Measurements from ENCODE around the gene TTC34. TPM values are rescaled to one million over a fixed set of nuclear protein-coding genes. Genes with fewer than 3 reads are reported as not detected.

TTC34 gene
- total RNA-seq, 1 donor from 2014 or later = 0.20 TPM

- DNase-seq (ENCODE audit: low read depth) = no peak
Measured at GRCh38 chr1:2830761-2831425, 29.4 kb upstream of the TTC34 start.

DNA sequence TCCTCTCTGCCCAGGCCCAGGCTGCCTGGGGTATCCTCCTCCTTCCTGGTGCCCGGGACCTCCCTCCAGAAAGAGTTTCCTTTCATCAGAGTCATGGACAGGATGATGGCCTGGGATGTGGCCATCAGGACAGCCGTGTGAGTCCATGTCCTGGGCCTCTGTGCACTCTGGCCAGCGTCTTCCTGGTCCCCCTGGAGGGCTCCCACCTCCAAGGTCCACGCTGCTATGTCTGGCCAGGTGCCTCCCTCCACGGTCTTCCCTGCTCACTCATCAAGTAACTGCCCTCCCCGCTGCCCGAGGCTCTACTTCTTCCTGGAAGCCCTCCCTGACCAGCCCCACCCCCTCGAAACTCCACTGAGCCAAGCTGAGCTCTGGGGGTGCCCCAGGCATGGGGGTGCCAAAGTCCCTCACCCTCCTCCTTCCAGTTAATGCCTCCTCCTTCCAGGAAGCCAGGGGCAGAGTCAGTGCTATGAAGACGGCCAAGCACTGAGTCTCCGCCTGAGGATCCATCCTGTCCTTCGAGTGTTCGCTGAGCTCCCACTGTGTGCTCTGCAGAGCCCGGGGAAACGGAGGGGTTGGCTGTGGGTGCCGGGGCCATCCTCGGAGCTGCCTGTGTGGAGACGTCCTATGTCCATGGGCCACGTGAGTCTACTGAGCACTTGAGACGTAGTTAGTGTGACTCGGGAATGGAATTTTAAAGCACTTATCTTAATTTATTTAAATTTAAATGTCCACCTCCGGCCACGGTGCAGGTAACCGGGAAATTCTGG lies 28.5 kb upstream of the TTC34 start:
- no peak for DNase-seq (ENCODE audit: low read depth)

- DNase-seq (ENCODE audit: low read depth) = no peak
Measured at GRCh38 chr1:2828586-2829250, 27.2 kb upstream of the TTC34 start.

GRCh38 chr1:2826736-2827292 lies 25.3 kb upstream of the TTC34 start:
- no peak for DNase-seq (ENCODE audit: low read depth)

- DNase-seq (ENCODE audit: low read depth) = no peak
Measured at GRCh38 chr1:2826316-2826715, 24.8 kb upstream of the TTC34 start.

DNA sequence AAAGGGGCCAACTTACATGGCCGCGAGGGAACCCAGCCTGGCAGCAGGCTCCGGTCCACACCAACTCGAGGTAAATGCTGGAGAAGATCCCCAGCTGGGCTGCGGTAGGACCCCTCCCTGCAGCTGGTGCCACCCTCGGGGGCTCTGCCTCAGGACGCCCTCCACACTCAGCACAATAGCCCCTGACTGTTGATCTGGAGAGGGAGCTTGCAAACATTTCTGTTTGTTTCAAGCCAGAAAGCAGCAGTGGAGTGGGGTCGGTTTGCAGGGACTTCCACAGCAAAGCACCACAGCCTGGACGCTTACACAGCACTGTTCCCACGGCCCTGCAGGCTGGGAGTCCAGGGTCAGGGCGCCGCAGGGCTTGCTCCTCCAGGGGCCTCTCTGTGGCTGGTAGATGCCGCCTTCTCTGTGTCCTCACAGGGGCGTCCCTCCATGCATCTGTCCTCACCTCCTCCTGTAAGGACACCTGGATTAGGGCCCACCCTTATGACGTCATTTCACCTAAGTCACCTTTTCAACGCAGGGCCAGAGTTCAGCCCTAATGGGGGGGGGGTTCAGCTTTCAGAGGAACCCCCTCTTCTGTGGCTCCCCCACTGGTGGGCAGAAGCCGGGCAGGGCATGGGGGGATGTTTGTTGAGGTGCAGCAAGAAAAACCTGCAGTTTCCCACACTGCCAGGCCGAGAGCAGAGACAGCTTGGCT lies 24.1 kb upstream of the TTC34 start:
- no peak for DNase-seq (ENCODE audit: low read depth)

GRCh38 chr1:2824999-2825398 lies 23.5 kb upstream of the TTC34 start:
- no peak for DNase-seq (ENCODE audit: low read depth)

- DNase-seq (ENCODE audit: low read depth) = no peak
Measured at GRCh38 chr1:2823921-2824610, 22.6 kb upstream of the TTC34 start.

- DNase-seq (ENCODE audit: low read depth) = no peak
Measured at GRCh38 chr1:2822621-2823145, 21.2 kb upstream of the TTC34 start.

GRCh38 chr1:2821966-2822620 lies 20.6 kb upstream of the TTC34 start:
- no peak for DNase-seq (ENCODE audit: low read depth)

DNA sequence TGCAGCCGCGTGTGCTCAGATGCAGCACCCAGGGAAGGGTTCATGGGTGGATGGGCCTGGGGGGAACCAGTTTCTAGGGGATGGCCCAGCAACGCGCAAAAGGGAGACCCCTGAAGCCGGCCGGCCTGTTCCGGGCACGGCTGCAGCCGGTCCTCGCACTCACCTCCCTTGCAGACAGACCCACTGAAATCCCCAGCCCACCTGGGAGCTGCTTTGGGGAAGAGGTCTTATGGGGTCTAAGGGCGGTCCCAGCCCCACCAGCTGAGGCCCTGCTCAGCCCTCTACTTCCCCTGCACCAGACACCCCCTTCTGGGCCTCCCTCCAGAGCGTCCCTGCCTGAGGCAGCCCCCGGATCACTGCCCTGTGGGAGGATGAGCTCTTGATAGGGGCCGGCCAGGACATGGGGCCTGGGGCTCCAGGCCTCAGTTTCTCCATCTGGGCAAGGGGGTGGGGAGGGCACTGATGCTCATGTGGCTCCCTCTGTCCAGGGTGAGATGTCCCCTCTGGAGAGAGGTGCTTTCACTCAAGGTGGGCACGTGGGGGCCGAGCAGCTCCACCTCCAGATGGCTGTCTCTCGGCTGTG lies 20.0 kb upstream of the TTC34 start:
- no peak for DNase-seq (ENCODE audit: low read depth)

- no peak for DNase-seq (ENCODE audit: low read depth)
Measured at GRCh38 chr1:2820731-2821372, 19.4 kb upstream of the TTC34 start.

- DNase-seq (ENCODE audit: low read depth) = no peak
Measured at GRCh38 chr1:2819831-2820730, 18.6 kb upstream of the TTC34 start.

- DNase-seq (ENCODE audit: low read depth) = no peak
Measured at GRCh38 chr1:2819429-2819828, 17.9 kb upstream of the TTC34 start.

DNA sequence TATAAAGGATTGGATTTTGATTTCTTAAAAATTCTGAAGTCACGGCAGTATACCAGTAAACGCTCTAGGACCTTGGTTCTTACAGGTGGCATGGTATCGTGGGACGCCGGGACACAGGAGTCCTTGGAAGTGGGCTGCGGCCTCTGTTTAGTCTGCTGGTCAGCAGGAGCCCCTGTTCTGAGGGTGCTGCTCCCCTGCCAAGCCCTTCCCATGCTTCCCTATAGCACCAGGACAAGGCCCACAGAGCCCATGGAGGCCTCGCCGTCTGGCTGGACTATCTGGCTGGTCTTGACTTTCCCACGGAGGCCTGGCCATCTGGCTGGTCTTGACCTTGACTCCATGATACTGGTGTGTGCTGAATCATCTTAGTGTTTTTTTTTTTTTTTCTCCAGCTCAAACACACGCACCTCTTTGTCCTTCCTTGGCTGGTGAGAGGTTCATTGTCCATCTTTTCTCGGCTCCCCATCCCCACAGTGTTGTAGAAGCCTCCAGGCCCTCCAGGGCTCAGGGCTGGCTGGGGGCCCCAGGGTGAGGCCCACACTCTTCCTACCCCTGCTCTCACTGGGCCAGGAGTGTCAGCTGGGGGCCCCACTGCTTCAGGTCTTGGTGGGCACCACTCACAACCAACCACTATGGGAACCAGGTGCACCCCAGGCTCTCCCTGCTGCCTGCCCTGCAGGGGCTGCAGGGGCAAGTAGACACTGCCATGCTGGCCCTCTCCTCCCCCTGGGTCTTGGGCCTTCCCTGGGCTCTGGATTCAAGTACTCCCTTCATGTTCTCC lies 16.5 kb upstream of the TTC34 start:
- DNase-seq (ENCODE audit: low read depth) = no peak

DNA sequence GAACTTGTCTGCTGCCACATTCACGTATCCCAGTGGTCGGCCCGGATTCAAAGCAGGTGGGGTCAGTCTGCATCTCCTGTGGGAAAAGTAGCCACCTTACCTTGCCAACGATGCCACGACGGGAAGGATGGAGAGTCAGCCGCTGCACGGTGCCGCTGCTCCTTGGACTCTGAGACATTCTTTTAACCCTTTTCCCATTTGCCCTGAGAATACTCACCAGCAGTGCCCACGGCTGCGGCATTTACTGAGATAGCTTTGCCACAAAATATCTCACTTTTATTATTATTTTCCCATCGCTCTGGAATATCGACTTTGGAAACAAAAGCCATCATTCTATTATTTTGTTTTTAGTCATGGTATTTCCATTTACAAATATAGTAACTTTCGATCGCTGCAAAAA lies 15.3 kb upstream of the TTC34 start:
- DNase-seq (ENCODE audit: low read depth) = no peak

DNA sequence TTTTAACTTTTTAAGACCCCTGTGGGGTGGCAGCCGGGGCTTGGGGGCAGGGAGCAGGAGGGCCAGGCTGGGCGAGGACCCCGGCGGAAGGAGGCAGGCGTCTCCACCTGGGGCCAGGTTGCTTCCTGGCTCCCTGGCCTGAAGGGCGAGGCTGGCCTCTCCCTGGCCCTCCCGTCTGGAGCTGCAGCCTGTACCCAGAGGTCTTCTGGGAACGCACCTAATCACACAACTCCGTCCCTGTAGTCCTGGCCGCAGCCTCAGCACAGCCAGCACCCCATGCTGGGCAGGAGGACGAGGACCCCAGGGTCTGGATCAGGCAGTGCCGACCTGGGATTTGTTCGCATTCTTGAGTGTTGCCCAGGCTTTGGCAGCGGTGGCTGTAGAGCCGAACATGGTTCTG lies 14.1 kb upstream of the TTC34 start:
- DNase-seq (ENCODE audit: low read depth) = no peak

DNA sequence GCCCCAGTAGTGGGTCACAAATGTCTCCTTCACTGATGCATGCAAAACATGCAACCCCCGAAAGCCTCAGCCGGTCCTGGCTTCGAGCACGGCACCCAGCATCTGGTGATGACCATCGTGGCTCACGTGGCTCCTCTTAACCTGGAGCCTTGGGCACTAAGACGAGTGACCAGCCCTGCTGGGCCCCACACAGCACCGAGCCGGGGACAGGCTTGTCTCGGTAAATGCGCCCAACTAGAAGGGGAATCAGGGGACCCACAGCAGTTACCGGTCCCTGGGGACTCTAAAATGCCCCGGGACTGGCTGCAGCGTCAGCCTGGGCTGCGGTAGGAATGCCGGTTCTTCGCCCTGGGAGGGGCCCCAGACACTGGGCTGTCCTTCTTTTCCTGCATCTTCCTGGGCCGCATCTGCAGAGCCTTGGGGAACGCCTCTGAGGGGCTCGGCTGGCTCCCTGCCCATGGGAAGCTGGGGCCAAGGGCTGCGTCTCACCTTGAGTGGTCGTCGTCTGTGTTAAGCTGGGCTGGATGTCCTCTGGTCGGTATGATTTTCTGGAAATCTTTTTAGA lies 13.1 kb upstream of the TTC34 start:
- DNase-seq (ENCODE audit: low read depth) = no peak

Data from renal cortical epithelial cell (primary cell).